Stimulated activated CD8-positive, alpha-beta memory T cell treated with anti-CD3 and anti-CD28 coated beads, Interleukin-2, amount 100 ng/mL, for 48 hours (primary cell): Measurements from ENCODE around the gene XIRP1.
"Not testable (repeated sequence)": the region's sequence is repeated elsewhere in the genome, so short reads cannot be mapped to it uniquely, and the experiment has no call there.

Source experiments
- DNase-seq, 2 donors: peaks; one replicate each; pipeline ENCODE4 v3.0.0-alpha.2; 2020; ENCODE audit warnings: low read depth in 2 of 2

XIRP1 gene

GRCh38 chr3:39192490-39193092 is at the start of gene XIRP1:
Gene XIRP1, minus strand, starts transcription at chr3:39192595. Its CDS starts 3,150 bp downstream, at chr3:39189445.
- DNase-seq, result peak in 1 of 2 donors; percentile 31

- no peak for DNase-seq
These were observed 49.2 kb upstream of the XIRP1 start for GRCh38 chr3:39241561-39241960.

- no peak for DNase-seq
These were observed 44.6 kb upstream of the XIRP1 start for GRCh38 chr3:39237027-39237426.

- peak in 1 of 2 donors; percentile 6 for DNase-seq
These were observed 42.3 kb upstream of the XIRP1 start for GRCh38 chr3:39234651-39235050.

GRCh38 chr3:39232859-39233258 is 40.5 kb upstream of the XIRP1 start:
- DNase-seq, result no peak

- DNase-seq, result no peak
These were observed 38.1 kb upstream of the XIRP1 start for GRCh38 chr3:39230453-39230852.

GRCh38 chr3:39228496-39228895 is 36.1 kb upstream of the XIRP1 start:
- no peak for DNase-seq

- not testable (repeated sequence) for DNase-seq
These were observed 35.2 kb upstream of the XIRP1 start for GRCh38 chr3:39227596-39227995.

- no peak for DNase-seq
These were observed 33.8 kb upstream of the XIRP1 start for GRCh38 chr3:39226106-39226741.

- DNase-seq, result no peak
These were observed 31.9 kb upstream of the XIRP1 start for GRCh38 chr3:39224288-39224687.

- DNase-seq, result no peak
These were observed 30.5 kb upstream of the XIRP1 start for GRCh38 chr3:39222939-39223338.

- DNase-seq, result no peak
These were observed 30.1 kb upstream of the XIRP1 start for GRCh38 chr3:39222462-39222861.

- no peak for DNase-seq
These were observed 28.7 kb upstream of the XIRP1 start for GRCh38 chr3:39221141-39221530.

- no peak for DNase-seq
These were observed 28.2 kb upstream of the XIRP1 start for GRCh38 chr3:39220407-39221140.

- DNase-seq, result no peak
These were observed 27.3 kb upstream of the XIRP1 start for GRCh38 chr3:39219702-39220101.

GRCh38 chr3:39216176-39216790 is 23.9 kb upstream of the XIRP1 start:
- DNase-seq, result no peak

GRCh38 chr3:39213613-39214012 is 21.2 kb upstream of the XIRP1 start:
- no peak for DNase-seq

- no peak for DNase-seq
These were observed 20.3 kb upstream of the XIRP1 start for GRCh38 chr3:39212665-39213064.

- no peak for DNase-seq
These were observed 19.1 kb upstream of the XIRP1 start for GRCh38 chr3:39211332-39212130.

GRCh38 chr3:39210078-39210477 is 17.7 kb upstream of the XIRP1 start:
- no peak for DNase-seq

- no peak for DNase-seq
These were observed 17.1 kb upstream of the XIRP1 start for GRCh38 chr3:39209329-39209970.
